ENCODE measurements around the gene NEUROD2. TPM values are rescaled to one million over a fixed set of nuclear protein-coding genes. Genes with fewer than 3 reads are reported as not detected.

Gene NEUROD2
- total RNA-seq, 1 donor, result not detected

- TF ChIP-seq, protein P1, sequence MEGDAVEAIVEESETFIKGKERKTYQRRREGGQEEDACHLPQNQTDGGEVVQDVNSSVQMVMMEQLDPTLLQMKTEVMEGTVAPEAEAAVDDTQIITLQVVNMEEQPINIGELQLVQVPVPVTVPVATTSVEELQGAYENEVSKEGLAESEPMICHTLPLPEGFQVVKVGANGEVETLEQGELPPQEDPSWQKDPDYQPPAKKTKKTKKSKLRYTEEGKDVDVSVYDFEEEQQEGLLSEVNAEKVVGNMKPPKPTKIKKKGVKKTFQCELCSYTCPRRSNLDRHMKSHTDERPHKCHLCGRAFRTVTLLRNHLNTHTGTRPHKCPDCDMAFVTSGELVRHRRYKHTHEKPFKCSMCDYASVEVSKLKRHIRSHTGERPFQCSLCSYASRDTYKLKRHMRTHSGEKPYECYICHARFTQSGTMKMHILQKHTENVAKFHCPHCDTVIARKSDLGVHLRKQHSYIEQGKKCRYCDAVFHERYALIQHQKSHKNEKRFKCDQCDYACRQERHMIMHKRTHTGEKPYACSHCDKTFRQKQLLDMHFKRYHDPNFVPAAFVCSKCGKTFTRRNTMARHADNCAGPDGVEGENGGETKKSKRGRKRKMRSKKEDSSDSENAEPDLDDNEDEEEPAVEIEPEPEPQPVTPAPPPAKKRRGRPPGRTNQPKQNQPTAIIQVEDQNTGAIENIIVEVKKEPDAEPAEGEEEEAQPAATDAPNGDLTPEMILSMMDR (IDR thresholded peaks at IDR 0.05; ENCODE audit: insufficient read depth, low read depth, low read length), result no peak
- H3K4me3 ChIP-seq (ENCODE audit: low read depth, low read length), result no peak overlapping the region
- no peak for DNase-seq (ENCODE audit: low read depth)
These were observed 41.4 kb downstream of the NEUROD2 start for GRCh38 chr17:39566094-39566850.

DNA sequence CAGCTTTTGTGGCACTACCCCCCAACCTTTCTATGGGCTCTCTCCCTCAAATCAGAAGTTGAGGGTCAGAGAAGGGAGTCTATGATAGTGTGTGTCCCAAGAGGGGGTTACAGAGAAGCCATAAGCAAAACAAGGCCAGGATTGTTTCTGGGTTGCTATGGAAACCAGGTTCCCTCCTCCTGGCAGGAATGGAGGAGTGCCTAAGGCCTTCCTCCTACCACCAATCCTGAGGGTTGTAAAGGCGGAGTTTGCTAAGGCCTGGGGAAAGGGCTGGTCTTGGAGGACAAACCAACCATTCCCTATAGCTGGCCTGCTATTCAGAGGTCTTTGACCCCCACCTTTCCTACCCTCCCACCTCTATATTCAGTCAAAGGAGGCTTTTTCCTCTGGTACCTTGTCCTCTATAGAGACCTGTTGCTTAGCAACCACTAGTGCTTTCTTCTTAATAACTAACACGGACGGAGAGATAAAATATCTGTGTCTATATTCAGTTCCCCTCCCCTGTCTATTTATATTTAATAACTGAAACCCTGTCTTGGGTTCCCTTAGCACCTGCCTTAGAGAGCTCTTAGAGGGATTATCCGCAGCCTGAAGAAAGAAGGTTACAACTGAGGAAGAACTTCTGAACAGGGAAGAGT is 43.4 kb downstream of the NEUROD2 start:
- TF ChIP-seq, protein P1 (IDR thresholded peaks at IDR 0.05; ENCODE audit: insufficient read depth, low read depth, low read length), result no peak
- no peak for DNase-seq (ENCODE audit: low read depth)
- H3K4me3 ChIP-seq (ENCODE audit: low read depth, low read length), result no peak overlapping the region

DNA sequence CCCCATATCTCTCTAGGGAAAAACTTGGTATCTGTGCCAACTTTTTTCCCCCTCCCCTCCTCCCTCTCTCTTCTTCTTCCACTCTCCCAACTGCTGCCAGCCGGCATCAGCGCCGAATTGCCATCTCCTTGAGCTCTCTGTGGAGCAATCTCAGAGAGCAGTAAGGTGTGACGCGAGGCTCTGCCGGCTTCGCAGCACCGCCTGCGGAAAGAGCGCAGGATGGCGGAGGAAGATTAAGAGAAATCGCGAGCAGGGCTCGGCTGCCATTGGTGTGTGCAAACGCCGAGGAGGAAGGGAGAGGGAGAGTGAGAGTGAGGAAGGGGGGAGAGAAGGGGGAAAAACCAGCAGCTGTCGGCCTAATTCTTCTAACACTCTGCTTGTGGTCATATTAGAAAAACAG is 44.2 kb downstream of the NEUROD2 start:
- no peak overlapping the region for H3K4me3 ChIP-seq (ENCODE audit: low read depth, low read length)
- no peak for DNase-seq (ENCODE audit: low read depth)
- TF ChIP-seq, protein P1 (IDR thresholded peaks at IDR 0.05; ENCODE audit: insufficient read depth, low read depth, low read length), result no peak

- H3K4me3 ChIP-seq (ENCODE audit: low read depth, low read length), result no peak overlapping the region
- no peak for DNase-seq (ENCODE audit: low read depth)
- TF ChIP-seq, protein P1 (IDR thresholded peaks at IDR 0.05; ENCODE audit: insufficient read depth, low read depth, low read length), result no peak
These were observed 44.7 kb downstream of the NEUROD2 start for GRCh38 chr17:39562976-39563375.

GRCh38 chr17:39562395-39562794 is 45.3 kb downstream of the NEUROD2 start:
- DNase-seq (ENCODE audit: low read depth), result no peak
- H3K4me3 ChIP-seq (ENCODE audit: low read depth, low read length), result no peak overlapping the region
- TF ChIP-seq, protein P1 (IDR thresholded peaks at IDR 0.05; ENCODE audit: insufficient read depth, low read depth, low read length), result no peak

GRCh38 chr17:39556423-39556822 is 51.3 kb downstream of the NEUROD2 start:
- TF ChIP-seq, protein P1 (IDR thresholded peaks at IDR 0.05; ENCODE audit: insufficient read depth, low read depth, low read length), result no peak
- no peak for DNase-seq (ENCODE audit: low read depth)
- no peak overlapping the region for H3K4me3 ChIP-seq (ENCODE audit: low read depth, low read length)

All from fibroblast of villous mesenchyme (primary cell).